ENCODE data around the gene CCDC92.
"Not testable (repeated sequence)": the region's sequence is repeated elsewhere in the genome, so short reads cannot be mapped to it uniquely, and the experiment has no call there.

The CCDC92 gene

GRCh38 chr12:123911672-123912409 lies 60.8 kb downstream of the CCDC92 start:
- H3K4me3 ChIP-seq (ENCODE audit: low read depth, low read length): not testable (repeated sequence)

- H3K4me3 ChIP-seq (ENCODE audit: low read depth, low read length): no peak overlapping the region
Measured at GRCh38 chr12:123910761-123911193, 61.9 kb downstream of the CCDC92 start.

DNA sequence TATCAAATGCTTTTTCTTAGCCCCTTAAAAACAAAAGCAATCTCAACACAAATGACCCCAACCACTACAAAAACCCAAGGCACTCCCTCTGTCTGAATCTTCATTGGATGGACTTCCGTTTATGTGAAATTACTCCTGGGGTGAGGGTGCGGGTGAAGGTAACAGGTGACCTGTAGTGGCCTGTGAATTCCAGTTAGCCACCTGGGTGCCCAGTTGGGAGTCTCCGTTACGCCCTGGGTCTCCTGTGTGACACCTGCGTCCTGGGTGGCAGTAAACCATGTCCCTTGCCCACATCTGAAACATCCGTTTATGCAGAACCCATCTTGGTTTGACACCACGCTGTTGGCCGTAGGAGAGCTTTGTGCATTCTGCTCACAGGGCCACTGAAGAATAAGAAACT lies 62.6 kb downstream of the CCDC92 start:
- no peak overlapping the region for H3K4me3 ChIP-seq (ENCODE audit: low read depth, low read length)

DNA sequence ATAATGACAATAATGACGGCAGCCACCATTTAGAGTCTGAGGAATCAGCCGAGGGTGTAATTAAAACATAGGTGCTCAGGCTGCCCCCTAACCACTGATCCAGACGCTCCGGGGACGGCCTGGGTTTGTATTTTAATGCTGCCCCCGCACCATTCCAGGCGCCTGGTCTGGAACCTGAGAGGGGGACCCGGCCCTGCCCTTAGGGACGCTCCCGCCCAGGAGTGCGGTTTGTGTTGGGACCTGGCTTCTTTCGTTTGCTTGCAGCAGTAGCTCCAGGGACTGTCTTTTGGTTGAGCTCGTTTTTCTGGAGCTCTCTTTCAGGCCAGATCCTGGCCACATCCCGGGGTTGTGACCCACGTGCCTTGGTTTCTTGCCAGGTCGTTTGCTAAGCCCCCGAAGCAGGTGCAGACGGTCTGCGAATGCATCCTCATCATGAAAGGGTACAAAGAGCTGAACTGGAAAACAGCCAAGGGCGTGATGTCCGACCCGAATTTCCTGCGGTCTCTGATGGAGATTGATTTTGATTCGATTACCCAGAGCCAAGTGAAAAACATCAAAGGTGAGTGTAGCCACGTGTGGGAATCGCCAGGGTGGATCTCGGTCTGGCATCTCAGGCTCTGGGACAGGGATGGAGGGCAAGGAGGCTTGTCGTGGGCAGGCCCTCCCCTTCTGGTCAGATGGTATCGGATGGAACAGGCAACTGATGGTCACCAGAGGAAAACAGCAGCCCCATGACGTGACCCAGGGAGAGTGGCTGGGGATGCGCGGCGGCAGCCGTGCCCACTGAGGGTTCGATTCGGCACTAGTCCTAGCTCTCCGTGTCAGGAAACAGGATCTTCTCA lies 63.5 kb downstream of the CCDC92 start:
- no peak overlapping the region for H3K4me3 ChIP-seq (ENCODE audit: low read depth, low read length)

DNA sequence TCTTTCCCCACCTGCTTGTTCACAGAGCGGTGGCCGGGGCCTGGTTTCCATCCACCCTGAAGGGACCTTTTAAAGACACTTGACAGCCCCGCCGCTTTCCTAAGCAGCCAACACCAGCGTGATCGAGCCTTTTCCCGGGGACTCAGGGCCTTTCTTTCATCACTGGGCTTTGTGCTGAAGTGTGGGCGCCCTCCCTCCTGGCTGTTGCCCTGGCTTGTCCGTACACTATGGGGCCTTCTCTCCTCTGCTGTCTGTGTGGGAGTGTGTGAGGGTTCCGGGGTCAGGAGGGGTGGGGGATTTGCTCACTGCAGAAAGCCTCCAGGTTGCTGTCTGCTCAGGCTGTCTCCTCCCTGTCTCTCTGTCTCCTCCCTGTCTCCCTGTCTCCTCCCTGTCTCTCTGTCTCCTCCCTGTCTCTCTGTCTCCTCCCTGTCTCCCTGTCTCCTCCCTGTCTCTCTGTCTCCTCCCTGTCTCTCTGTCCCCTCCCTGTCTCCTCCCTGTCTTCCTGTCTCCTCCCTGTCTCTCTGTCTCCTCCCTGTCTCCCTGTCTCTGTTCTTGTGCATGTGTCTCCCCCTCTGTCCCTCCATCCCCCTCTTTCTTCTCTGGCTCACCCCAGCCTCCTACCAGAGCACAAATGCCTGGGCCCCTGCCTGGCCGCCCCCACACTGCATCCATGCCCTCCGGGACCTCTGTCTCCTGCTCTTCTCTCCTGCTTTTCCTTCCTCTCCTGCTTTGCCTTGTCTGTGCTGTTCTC lies 64.7 kb downstream of the CCDC92 start:
- H3K4me3 ChIP-seq (ENCODE audit: low read depth, low read length): no peak overlapping the region

- no peak overlapping the region for H3K4me3 ChIP-seq (ENCODE audit: low read depth, low read length)
Measured at GRCh38 chr12:123906711-123907420, 65.8 kb downstream of the CCDC92 start.

GRCh38 chr12:123905319-123905925 lies 67.2 kb downstream of the CCDC92 start:
- H3K4me3 ChIP-seq (ENCODE audit: low read depth, low read length): no peak overlapping the region

- no peak overlapping the region for H3K4me3 ChIP-seq (ENCODE audit: low read depth, low read length)
Measured at GRCh38 chr12:123903301-123904065, 69.1 kb downstream of the CCDC92 start.

GRCh38 chr12:123902821-123903220 lies 69.8 kb downstream of the CCDC92 start:
- H3K4me3 ChIP-seq (ENCODE audit: low read depth, low read length): no peak overlapping the region

GRCh38 chr12:123900871-123901376 lies 71.7 kb downstream of the CCDC92 start:
- H3K4me3 ChIP-seq (ENCODE audit: low read depth, low read length): no peak overlapping the region

DNA sequence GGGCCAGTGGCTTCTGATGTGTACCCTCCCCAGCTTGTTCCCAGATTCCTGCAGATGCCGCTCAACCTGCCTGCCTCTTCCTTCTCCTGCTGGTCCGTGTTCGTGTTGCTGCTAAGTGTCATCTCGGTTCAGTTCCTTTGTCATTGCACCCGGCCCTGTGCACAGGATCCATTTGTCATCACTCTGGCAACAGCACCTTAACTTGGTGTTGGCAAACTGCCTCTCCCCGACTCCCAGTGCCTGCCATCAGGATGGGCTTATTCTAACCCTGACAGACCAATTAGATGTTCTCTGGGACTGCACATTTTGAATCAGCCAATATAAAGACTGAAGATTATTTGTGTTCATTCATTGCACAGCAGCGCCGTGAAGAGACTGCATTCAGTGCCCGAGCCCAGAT lies 73.3 kb downstream of the CCDC92 start:
- no peak overlapping the region for H3K4me3 ChIP-seq (ENCODE audit: low read depth, low read length)

DNA sequence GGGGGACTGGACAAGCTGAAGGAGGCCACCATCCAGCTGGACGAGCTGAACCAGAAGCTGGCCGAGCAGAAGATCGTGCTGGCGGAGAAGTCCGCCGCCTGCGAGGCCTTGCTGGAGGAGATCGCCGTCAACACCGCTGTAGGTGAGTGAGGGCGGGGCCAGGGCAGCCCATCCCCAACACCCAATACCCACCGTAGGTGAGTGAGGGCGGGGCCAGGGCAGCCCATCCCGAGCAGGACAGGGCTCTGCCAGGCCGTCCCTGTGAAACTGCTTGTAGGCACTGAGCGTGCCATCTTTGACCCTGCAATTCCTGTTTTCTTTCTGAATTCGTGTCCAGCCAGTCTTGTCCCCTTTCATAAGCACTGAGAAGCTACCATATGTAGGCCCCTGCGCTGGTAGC lies 74.0 kb downstream of the CCDC92 start:
- no peak overlapping the region for H3K4me3 ChIP-seq (ENCODE audit: low read depth, low read length)

DNA sequence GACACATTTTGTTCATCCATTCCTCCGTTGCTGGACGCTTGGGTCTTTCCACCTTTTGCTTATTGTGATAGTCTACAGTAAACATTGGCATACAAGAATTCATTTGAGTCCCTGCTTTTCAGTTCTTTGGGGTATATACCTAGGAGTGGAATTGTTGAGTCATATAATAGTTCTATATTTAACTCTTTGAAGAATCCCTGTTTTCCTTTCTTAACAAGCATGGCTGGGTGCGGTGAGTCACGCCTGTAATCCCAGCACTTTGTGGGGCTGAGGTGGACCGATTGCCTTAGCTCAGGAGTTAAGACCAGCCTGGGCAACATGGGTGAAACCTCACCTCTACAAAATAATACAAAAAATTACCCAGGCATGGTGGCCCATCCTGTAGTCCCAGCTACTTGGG lies 75.4 kb downstream of the CCDC92 start:
- no peak overlapping the region for H3K4me3 ChIP-seq (ENCODE audit: low read depth, low read length)

DNA sequence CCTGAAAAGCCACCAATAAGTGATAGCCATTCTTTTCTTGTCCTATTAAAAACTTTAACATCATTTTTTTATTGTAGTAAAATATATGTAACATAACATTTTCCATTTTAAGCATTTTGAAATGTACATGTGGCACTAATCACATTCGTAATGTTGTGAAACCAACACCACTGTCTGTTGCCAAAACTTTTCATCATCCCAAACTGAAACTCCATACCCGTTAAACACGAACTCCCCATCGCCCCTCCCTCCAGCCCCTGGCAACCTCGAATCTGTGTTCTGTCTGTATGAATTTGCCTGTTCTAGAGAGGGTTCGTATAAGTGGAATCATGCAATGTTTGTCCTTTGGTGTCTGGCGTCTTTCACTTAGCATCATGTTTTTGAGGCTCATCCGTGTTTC lies 75.9 kb downstream of the CCDC92 start:
- H3K4me3 ChIP-seq (ENCODE audit: low read depth, low read length): no peak overlapping the region

DNA sequence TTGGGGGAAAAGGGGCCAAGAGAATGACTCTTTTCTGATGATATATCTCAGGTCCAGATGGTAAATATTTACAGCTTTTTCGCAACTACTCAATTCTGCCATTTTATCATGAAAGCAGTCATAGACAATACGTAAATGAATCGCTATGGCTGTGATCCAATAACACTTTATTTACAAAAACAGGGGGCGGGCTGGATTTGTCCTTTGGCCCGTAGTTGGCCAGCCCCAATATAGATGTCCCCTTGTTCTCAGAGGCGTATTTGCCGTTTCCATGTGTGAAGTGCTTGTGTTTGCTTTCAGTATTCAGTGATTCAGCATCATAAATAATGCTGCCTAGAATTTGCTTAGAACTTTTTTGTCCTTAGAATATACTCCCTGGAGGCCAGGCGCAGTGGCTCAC lies 77.2 kb downstream of the CCDC92 start:
- H3K4me3 ChIP-seq (ENCODE audit: low read depth, low read length): no peak overlapping the region

- no peak overlapping the region for H3K4me3 ChIP-seq (ENCODE audit: low read depth, low read length)
Measured at GRCh38 chr12:123894823-123895345, 77.7 kb downstream of the CCDC92 start.

DNA sequence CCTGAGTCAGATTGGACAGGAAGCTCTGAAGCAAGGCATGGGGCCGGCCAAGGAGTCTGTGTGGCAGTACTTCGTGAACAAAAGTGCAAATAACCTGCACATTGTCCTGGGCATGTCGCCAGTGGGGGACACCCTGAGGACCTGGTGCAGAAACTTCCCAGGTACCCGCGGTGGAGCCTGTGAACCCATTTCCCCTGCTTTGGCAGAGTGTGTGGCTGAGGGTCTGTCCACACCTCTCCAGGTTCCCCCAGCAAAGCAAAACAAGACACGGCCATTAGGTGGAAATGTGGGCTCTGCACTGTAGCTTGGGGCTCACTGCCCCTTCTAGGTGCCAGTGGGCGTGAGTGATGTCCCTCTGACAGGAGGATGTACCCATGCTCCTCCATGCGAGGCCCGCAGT lies 79.4 kb downstream of the CCDC92 start:
- H3K4me3 ChIP-seq (ENCODE audit: low read depth, low read length): no peak overlapping the region

- no peak overlapping the region for H3K4me3 ChIP-seq (ENCODE audit: low read depth, low read length)
Measured at GRCh38 chr12:123892853-123893252, 79.8 kb downstream of the CCDC92 start.

DNA sequence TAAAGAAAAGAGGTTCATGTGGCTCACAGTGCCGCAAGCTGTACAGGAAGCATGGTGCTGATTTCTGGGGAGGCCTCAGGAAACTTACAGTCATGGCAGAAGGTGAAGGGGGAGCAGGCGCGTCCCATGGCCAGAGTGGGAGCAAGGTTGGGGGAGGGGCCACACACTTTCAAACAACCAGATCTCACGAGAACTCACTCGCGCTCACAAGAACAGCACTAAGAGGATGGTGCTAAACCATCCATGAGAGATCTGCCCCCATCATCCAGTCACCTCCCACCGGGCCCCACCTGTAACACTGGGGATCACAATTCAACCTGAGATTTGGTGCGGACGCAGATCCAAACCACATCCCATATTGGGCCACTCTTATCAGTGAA lies 80.5 kb downstream of the CCDC92 start:
- no peak overlapping the region for H3K4me3 ChIP-seq (ENCODE audit: low read depth, low read length)
